Progenitor cell of endocrine pancreas (in vitro differentiated cells): ENCODE measurements around the gene CHAD. TPM values are rescaled to one million over a fixed set of nuclear protein-coding genes. Genes with fewer than 3 reads are reported as not detected.
"Not testable (repeated sequence)": the region's sequence is repeated elsewhere in the genome, so short reads cannot be mapped to it uniquely, and the experiment has no call there.

Experiments
- DNase-seq: peaks from one replicate; pipeline ENCODE4 v3.0.0; 2021; ENCODE audit warnings: low spot score; ENCODE audit not compliant: unreplicated experiment
- H3K27ac Mint-ChIP-seq: 2 replicates; pipeline ENCODE4 v1.8.0; 2021; ENCODE audit warnings: mild to moderate bottlenecking, moderate library complexity, mixed read lengths
- H3K27me3 Mint-ChIP-seq: 2 replicates; pipeline ENCODE4 v1.8.0; 2021; ENCODE audit warnings: mixed read lengths
- H3K36me3 Mint-ChIP-seq: 2 replicates; pipeline ENCODE4 v1.8.0; 2022; ENCODE audit warnings: mixed read lengths; ENCODE audit not compliant: insufficient read depth
- H3K4me1 Mint-ChIP-seq: 2 replicates; pipeline ENCODE4 v1.8.0; 2021; ENCODE audit warnings: low read depth, mixed read lengths
- H3K4me3 Mint-ChIP-seq: 2 replicates; pipeline ENCODE4 v1.8.0; 2021; ENCODE audit warnings: low read depth, mild to moderate bottlenecking, moderate library complexity, mixed read lengths
- H3K9me3 Mint-ChIP-seq: 2 replicates; pipeline ENCODE4 v1.8.0; 2021; ENCODE audit warnings: low read depth, mixed read lengths
- total RNA-seq: library from RNA; stranded (reverse); gene quantifications from 2 replicates; pipeline ENCODE4 v1.2.1, GENCODE V29; 2021
- TF ChIP-seq, protein P1 (sequence below): fragments of 200-600 bp; sonication (generic); IDR thresholded peaks from one replicate; pipeline ENCODE4 v1.5.0; 2021; ENCODE audit warnings: antibody characterized with exemption, mild to moderate bottlenecking; ENCODE audit not compliant: unreplicated experiment

Gene CHAD
- total RNA-seq, 1 donor from 2014 or later, result not detected

DNA sequence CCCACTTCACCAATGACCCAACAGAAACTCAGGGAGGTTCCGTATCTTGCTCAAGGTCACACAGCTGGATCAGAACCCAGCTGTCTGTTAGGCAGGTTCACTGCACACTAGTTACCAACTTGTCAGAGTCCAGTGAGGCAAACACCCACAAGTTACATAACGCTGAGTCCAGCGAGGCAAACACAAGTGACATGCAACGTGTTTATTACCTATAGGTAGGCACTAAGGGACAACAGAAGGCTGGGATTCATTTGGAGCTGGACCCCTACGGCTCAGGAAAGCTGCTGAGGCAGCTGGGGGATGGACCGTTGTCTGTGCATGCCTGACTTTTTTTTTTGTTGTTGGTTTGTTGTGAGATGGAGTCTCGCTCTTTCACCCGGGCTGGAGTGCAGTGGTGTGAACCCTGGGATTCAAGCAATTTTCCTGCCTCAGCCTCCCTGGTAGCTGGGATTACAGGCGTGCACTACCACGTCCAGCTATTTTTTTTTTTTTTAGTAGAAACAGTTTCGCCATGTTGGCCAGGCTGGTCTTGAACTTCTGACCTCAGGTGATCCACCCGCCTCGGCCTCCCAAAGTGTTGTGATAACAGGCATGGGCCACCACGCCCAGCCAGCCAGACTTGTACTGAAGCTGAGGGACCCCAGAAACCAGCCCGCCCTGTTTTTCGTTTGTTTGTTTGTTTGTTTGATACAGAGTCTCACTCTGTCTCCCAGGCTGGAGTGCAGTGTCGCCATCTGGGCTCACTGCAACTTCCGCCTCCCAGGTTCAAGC, 8.1 kb upstream of the CHAD start:
- DNase-seq, result no peak
- no peaks in the 10 kb centered on the region for H3K9me3 Mint-ChIP-seq
- no peak overlapping the region for H3K27ac Mint-ChIP-seq
- H3K4me3 Mint-ChIP-seq, result peak overlapping the region; percentile 2
- H3K4me1 Mint-ChIP-seq, result peaks cover 11% of the 10 kb centered on the region
- H3K27me3 Mint-ChIP-seq, result peaks cover 9% of the 10 kb centered on the region
- TF ChIP-seq, protein P1, sequence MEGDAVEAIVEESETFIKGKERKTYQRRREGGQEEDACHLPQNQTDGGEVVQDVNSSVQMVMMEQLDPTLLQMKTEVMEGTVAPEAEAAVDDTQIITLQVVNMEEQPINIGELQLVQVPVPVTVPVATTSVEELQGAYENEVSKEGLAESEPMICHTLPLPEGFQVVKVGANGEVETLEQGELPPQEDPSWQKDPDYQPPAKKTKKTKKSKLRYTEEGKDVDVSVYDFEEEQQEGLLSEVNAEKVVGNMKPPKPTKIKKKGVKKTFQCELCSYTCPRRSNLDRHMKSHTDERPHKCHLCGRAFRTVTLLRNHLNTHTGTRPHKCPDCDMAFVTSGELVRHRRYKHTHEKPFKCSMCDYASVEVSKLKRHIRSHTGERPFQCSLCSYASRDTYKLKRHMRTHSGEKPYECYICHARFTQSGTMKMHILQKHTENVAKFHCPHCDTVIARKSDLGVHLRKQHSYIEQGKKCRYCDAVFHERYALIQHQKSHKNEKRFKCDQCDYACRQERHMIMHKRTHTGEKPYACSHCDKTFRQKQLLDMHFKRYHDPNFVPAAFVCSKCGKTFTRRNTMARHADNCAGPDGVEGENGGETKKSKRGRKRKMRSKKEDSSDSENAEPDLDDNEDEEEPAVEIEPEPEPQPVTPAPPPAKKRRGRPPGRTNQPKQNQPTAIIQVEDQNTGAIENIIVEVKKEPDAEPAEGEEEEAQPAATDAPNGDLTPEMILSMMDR, result no peak
- peaks cover 9% of the 10 kb centered on the region for H3K36me3 Mint-ChIP-seq

DNA sequence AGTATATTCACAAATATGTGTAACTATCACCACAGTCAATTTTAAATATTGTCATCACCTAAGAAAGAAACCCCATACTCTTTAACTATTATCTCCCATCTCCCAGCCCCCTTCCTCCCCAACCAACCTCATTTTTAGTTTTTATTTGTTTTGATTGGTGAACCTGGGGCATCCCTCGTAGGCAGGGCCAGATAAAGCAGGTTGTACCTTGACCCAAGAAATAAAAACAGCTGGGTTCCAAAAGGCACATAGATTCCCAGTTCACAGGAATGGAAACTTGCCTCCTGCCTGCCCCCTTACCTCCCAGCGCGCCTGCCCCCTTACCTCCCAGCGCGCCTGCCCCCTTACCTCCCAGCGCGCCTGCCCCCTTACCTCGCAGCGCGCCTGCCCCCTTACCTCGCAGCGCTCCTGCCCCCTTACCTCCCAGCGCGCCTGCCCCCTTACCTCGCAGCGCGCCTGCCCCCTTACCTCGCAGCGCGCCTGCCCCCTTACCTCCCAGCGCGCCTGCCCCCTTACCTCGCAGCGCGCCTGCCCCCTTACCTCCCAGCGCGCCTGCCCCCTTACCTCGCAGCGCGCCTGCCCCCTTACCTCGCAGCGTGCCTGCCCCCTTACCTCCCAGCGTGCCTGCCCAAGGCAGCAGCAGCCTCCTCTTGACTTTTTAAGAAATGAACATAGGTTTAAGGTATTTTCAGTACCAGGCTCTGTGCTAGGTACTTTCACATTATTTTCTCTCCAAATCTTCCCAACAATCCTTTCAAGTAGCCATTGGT, 7.3 kb upstream of the CHAD start:
- H3K36me3 Mint-ChIP-seq, H3K27me3 Mint-ChIP-seq, H3K9me3 Mint-ChIP-seq, H3K27ac Mint-ChIP-seq, DNase-seq: not testable (repeated sequence)
- Mint-ChIP-seq H3K4me1 (peaks cover 11% of the 10 kb centered on the region), H3K4me3 (peak overlapping the region; percentile 2)

DNA sequence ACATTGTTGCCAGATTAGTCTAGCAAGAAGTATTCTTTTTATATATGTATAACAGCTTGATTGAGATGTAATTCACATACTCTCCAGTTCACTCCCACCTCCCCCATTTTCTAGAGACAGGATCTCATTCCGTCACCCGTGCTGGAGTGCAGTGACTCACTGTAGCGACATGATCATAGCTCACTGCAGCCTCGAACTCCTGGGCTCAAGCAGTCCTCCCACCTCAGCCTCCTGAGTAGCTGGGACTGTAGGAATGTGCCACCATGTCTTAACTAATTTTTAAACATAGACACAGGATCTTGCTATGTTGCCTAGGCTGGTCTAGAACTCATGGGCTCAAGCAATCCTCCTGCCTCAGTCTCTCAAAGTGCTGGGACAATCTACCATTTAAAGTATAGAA, 6.7 kb upstream of the CHAD start:
- Mint-ChIP-seq H3K9me3 (no peaks in the 10 kb centered on the region), H3K4me1 (peaks cover 11% of the 10 kb centered on the region), H3K4me3 (no peak overlapping the region), H3K36me3 (peaks cover 10% of the 10 kb centered on the region), H3K27ac (no peak overlapping the region), H3K27me3 (peaks cover 13% of the 10 kb centered on the region)
- TF ChIP-seq, protein P1, result no peak
- no peak for DNase-seq

DNA sequence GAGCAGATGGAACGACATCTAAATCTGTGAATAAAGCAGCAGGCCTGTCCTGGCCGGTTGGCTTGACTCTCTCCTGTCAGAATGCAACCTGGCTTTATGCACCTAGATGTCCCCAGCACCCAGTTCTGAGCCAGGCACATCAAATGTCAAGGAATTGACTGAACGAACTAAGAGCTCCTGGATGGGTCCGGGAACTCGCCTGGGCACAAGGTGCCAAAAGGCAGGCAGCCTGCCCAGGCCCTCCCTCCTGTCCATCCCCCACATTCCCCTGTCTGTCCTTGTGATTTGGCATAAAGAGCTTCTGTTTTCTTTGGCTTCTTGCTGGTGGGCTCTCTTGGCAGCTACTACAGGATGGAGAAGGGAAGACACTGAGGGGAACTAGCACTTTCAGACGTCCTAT, 5.8 kb upstream of the CHAD start:
- no peak overlapping the region for H3K4me3 Mint-ChIP-seq
- DNase-seq, result no peak
- peaks cover 9% of the 10 kb centered on the region for H3K4me1 Mint-ChIP-seq
- H3K36me3 Mint-ChIP-seq, result peaks cover 9% of the 10 kb centered on the region
- H3K27me3 Mint-ChIP-seq, result peaks cover 13% of the 10 kb centered on the region
- TF ChIP-seq, protein P1, result no peak
- H3K27ac Mint-ChIP-seq, result no peak overlapping the region
- H3K9me3 Mint-ChIP-seq, result no peaks in the 10 kb centered on the region

DNA sequence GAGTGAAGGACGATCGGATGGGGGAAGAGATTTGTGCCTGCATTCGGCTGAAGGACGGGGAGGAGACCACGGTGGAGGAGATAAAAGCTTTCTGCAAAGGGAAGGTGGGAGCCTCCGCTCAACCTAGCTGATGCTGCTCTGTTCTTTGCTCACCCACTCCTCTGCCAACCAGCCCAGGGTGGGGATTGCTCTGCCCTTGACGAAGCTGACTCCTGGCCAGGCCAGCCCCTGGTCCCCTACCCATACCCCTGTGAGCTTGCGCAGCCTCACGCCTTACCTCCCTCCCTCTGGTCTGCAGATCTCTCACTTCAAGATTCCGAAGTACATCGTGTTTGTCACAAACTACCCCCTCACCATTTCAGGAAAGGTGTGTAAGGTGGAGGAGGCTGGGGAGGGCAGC, 5.2 kb upstream of the CHAD start:
- Mint-ChIP-seq H3K9me3 (no peaks in the 10 kb centered on the region), H3K4me3 (no peak overlapping the region), H3K36me3 (peaks cover 9% of the 10 kb centered on the region), H3K27me3 (peaks cover 13% of the 10 kb centered on the region), H3K27ac (no peak overlapping the region), H3K4me1 (peaks cover 8% of the 10 kb centered on the region)
- DNase-seq, result no peak
- TF ChIP-seq, protein P1, result no peak
